ENCODE data around the gene ZNF580. TPM values are rescaled to one million over a fixed set of nuclear protein-coding genes. Genes with fewer than 3 reads are reported as not detected.
A peak's percentile ranks its signal among the peaks of the same experiment; 100 is the strongest.

The ZNF580 gene
- total RNA-seq, 1 donor from 2014 or later = 2.4 TPM

DNA sequence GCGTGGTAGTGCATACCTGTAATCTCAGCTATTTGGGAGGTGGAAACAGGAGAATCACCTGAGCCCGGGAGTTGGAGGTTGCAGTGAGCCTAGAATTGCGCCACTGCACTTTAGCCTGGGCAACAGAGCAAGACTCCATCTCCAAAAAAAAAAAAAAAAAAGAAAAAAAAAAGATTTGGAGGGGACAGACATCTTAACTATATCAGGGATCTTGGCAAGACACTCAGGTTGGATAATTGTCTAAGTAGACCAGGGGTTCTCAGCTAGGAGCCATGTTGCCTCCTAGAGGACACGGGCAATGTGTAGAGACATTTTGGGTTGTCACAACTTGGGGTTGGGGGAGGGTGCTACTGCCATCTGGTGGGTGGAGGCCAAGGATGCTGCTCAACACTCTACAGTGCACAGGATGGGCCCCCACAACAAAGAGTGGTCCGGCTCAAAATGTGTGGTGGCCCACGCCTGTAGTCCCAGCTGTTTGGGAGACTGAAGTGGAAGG, 1.9 kb upstream of the ZNF580 start:
- Histone ChIP-seq H3K36me3 (ENCODE audit: control insufficient read depth, insufficient read depth, low read length) (no peaks in the 10 kb centered on the region), H3K4me3 (ENCODE audit: low read depth, low read length) (no peak overlapping the region), H3K27me3 (ENCODE audit: control insufficient read depth, insufficient read depth, low read length) (no peaks in the 10 kb centered on the region)
- FAIRE-seq (no peak), DNase-seq (ENCODE audit: low read depth) (no peak)
- peak; percentile 50 for TF ChIP-seq CTCF (IDR thresholded peaks at IDR 0.05; ENCODE audit: insufficient read depth, low read length, severe bottlenecking)

DNA sequence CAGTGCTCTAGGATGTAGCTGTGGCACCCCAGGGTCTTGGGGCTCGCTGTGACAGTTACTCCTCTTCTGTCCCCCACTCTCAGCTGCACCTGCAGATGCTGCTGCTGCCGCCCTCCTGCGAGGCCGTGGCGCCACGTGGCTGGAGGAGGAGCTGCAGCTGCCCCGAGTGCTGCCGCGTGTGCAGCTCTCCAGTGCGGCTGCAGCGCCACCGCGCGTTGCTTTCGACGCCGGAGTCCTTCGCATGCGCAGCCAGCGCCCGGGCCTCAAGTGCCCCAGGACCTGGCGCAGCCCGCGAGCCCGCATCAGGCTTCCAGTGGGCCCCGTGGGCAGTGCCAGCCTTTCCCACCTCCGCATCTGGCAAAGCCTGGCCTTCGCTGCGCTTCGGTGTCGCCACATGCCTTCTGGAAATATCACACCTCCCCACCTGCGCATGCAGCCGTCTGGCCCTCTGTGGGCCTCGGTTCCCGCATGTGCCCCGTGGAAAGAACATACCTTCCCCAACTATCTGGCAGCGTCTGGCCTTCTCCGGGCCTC, 692 bp upstream of the ZNF580 start:
- H3K4me3 ChIP-seq (ENCODE audit: low read depth, low read length) = peak overlapping the region; percentile 50
- DNase-seq (ENCODE audit: low read depth) (no peak), FAIRE-seq (no peak)
- TF ChIP-seq CTCF (IDR thresholded peaks at IDR 0.05; ENCODE audit: insufficient read depth, low read length, severe bottlenecking) = peak; percentile 74
- H3K27me3 ChIP-seq (ENCODE audit: control insufficient read depth, insufficient read depth, low read length) = no peaks in the 10 kb centered on the region
- H3K36me3 ChIP-seq (ENCODE audit: control insufficient read depth, insufficient read depth, low read length) = peaks cover 3% of the 10 kb centered on the region

GRCh38 chr19:55641426-55642152, 787 bp downstream of the ZNF580 start:
- FAIRE-seq (no peak), DNase-seq (ENCODE audit: low read depth) (no peak)
- Histone ChIP-seq H3K36me3 (ENCODE audit: control insufficient read depth, insufficient read depth, low read length) (peaks cover 3% of the 10 kb centered on the region), H3K4me3 (ENCODE audit: low read depth, low read length) (peak overlapping the region; percentile 50), H3K27me3 (ENCODE audit: control insufficient read depth, insufficient read depth, low read length) (no peaks in the 10 kb centered on the region)
- TF ChIP-seq CTCF (IDR thresholded peaks at IDR 0.05; ENCODE audit: insufficient read depth, low read length, severe bottlenecking) = no peak

DNA sequence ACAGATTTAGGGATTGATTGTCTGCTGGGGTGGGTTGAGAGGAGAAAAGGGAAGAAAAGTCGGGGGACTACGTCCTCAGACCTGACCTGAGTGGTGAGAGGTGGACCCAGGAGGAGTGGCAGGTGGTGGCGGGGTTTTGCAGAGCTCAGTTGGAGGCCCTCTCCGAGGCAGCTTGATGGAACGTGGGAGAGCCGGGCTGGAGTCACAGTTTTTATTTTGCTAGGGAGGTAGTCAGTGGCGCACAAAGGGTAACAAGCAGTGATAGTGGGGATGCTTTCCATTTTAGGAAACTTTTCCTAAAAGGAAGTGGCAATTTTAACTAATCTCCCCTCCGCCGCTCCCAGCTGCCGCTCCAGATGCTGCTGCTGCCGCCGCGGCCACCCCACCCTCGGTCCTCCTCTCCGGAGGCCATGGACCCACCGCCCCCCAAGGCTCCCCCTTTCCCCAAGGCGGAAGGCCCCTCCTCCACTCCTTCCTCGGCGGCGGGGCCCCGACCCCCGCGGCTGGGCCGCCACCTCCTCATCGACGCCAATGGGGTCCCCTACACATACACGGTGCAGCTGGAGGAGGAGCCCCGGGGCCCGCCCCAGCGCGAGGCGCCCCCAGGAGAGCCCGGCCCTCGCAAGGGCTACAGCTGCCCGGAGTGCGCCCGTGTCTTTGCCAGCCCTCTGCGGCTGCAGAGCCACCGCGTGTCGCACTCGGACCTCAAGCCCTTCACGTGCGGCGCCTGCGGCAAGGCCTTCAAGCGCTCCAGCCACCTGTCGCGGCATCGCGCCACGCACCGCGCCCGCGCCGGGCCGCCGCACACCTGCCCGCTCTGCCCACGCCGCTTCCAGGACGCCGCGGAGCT, 1.6 kb downstream of the ZNF580 start:
- Histone ChIP-seq H3K27me3 (ENCODE audit: control insufficient read depth, insufficient read depth, low read length) (no peaks in the 10 kb centered on the region), H3K4me3 (ENCODE audit: low read depth, low read length) (peak overlapping the region; percentile 50), H3K36me3 (ENCODE audit: control insufficient read depth, insufficient read depth, low read length) (peaks cover 3% of the 10 kb centered on the region)
- no peak for TF ChIP-seq CTCF (IDR thresholded peaks at IDR 0.05; ENCODE audit: insufficient read depth, low read length, severe bottlenecking)
- DNase-seq (ENCODE audit: low read depth) = no peak
- FAIRE-seq = no peak

GRCh38 chr19:55643003-55643886, 2.4 kb downstream of the ZNF580 start, which contains the start of gene ZNF581:
Gene ZNF581 (plus strand): TSS chr19:55643649. CDS start chr19:55644572, 923 bp downstream.
- FAIRE-seq (no peak), DNase-seq (ENCODE audit: low read depth) (peak; percentile 65)
- Histone ChIP-seq H3K4me3 (ENCODE audit: low read depth, low read length) (peak within 1 kb of the TSS; percentile 50), H3K36me3 (ENCODE audit: control insufficient read depth, insufficient read depth, low read length) (peaks cover 3% of the 10 kb centered on the region), H3K27me3 (ENCODE audit: control insufficient read depth, insufficient read depth, low read length) (no peaks in the 10 kb centered on the region)
- TF ChIP-seq CTCF (IDR thresholded peaks at IDR 0.05; ENCODE audit: insufficient read depth, low read length, severe bottlenecking) = no peak
